Left ventricle myocardium inferior (tissue), 1 donor: ENCODE data around the gene DDA1. TPM values are rescaled to one million over a fixed set of nuclear protein-coding genes. Genes with fewer than 3 reads are reported as not detected.

Source experiments
- DNase-seq: peaks from one replicate; pipeline ENCODE4 v3.0.0-alpha.2; 2020
- H3K27ac ChIP-seq: fragments of 200-600 bp; replicated peaks from 2 replicates; pipeline ENCODE4 v1.8.0; 2021
- H3K27me3 ChIP-seq: fragments of 200-600 bp; 2 replicates; pipeline ENCODE4 v1.8.0; 2021; ENCODE audit warnings: low read depth
- H3K36me3 ChIP-seq: fragments of 200-600 bp; 2 replicates; pipeline ENCODE4 v1.8.0; 2021
- H3K4me1 ChIP-seq: fragments of 200-600 bp; 2 replicates; pipeline ENCODE4 v1.8.0; 2021
- H3K4me3 ChIP-seq: fragments of 200-600 bp; 2 replicates; pipeline ENCODE4 v1.8.0; 2021; ENCODE audit warnings: mild to moderate bottlenecking, moderate library complexity
- H3K9me3 ChIP-seq: fragments of 200-600 bp; replicated peaks from 2 replicates; pipeline ENCODE4 v1.8.0; 2021
- intact Hi-C: fragments of 100-400 bp; cut with micrococcal nuclease; formaldehyde crosslinking; loops from one replicate; pipeline ENCODE4 v1.11.0; 2022
- total RNA-seq: library from RNA; stranded (reverse); fragmentation: NEBNext Ultra II Directional; extraction: Animal tissue kit (Norgen Biotek cat#: 25700); gene quantifications from one replicate; pipeline ENCODE4 v1.2.1, GENCODE V29; 2021
- TF ChIP-seq, protein P1 (sequence below): fragments of 200-600 bp; IDR thresholded peaks from 2 replicates; pipeline ENCODE4 v1.8.0; 2021; ENCODE audit warnings: antibody characterized with exemption, mild to moderate bottlenecking, borderline replicate concordance
- donor health status: DM: no; HTN: yes; CAD: no; lungs with severe emphysema.

The DDA1 gene
- total RNA-seq, 1 donor from 2014 or later = 35.7 TPM

DNA sequence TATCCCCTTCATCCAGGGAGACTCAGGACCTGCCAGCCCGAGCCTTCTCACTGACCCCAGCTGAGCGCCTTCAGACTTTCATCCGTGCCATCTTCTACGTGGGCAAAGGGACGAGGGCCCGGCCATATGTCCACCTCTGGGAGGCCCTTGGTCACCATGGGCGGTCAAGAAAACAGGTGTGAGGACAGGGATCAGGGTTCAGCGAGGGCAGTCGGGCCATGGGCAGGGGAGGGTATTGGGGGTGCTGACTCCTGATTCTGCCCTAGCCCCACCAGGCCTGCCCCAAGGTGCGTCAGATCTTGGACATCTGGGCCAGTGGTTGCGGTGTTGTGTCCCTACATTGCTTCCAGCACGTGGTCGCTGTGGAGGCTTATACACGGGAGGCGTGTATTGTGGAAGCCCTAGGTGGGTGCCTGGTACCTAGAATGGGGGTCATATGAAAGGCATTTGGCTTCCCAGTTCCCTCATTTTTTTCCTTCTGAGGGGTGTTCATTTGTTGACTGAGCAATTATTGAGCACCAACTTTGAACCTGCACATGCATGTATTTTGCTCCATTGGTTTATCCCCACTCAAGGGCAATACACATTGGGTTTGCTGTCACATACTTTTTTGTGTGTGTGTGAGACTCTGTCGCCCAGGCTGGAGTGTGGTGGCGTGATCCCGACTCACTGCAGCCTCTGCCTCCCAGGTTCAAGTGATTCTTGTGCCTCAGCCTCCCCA, 23.8 kb upstream of the DDA1 start:
- no peak overlapping the region for H3K27ac ChIP-seq
- TF ChIP-seq, protein P1, sequence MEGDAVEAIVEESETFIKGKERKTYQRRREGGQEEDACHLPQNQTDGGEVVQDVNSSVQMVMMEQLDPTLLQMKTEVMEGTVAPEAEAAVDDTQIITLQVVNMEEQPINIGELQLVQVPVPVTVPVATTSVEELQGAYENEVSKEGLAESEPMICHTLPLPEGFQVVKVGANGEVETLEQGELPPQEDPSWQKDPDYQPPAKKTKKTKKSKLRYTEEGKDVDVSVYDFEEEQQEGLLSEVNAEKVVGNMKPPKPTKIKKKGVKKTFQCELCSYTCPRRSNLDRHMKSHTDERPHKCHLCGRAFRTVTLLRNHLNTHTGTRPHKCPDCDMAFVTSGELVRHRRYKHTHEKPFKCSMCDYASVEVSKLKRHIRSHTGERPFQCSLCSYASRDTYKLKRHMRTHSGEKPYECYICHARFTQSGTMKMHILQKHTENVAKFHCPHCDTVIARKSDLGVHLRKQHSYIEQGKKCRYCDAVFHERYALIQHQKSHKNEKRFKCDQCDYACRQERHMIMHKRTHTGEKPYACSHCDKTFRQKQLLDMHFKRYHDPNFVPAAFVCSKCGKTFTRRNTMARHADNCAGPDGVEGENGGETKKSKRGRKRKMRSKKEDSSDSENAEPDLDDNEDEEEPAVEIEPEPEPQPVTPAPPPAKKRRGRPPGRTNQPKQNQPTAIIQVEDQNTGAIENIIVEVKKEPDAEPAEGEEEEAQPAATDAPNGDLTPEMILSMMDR = no peak
- H3K4me3 ChIP-seq = no peak overlapping the region
- H3K36me3 ChIP-seq = no peaks in the 10 kb centered on the region
- peaks cover 31% of the 10 kb centered on the region for H3K27me3 ChIP-seq
- no peaks in the 10 kb centered on the region for H3K9me3 ChIP-seq
- DNase-seq = no peak
- peaks cover 24% of the 10 kb centered on the region for H3K4me1 ChIP-seq
- intact Hi-C loops = no loop called here

DNA sequence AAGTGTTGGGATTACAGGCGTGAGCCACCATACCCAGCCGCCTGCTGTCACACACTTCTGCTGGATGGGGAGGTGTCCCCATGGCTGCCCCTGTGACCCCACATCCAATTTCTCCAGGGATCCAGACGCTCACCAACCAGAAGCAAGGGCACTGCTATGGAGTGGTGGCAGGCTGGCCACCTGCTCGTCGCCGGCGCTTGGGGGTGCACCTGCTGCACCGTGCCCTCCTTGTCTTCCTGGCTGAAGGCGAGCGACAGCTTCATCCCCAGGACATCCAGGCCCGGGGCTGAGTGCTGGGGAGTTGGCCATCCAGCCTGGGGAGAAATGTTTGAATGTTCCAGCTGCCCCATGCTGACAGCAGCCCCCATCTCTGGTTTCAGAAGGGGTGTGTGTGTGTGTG, 23.1 kb upstream of the DDA1 start:
- no peak for DNase-seq
- H3K9me3 ChIP-seq = no peaks in the 10 kb centered on the region
- H3K27me3 ChIP-seq = peaks cover 25% of the 10 kb centered on the region
- TF ChIP-seq, protein P1 = no peak
- no peak overlapping the region for H3K4me3 ChIP-seq
- H3K4me1 ChIP-seq = peaks cover 22% of the 10 kb centered on the region
- no peaks in the 10 kb centered on the region for H3K36me3 ChIP-seq
- intact Hi-C loops = no loop called here
- H3K27ac ChIP-seq = no peak overlapping the region

DNA sequence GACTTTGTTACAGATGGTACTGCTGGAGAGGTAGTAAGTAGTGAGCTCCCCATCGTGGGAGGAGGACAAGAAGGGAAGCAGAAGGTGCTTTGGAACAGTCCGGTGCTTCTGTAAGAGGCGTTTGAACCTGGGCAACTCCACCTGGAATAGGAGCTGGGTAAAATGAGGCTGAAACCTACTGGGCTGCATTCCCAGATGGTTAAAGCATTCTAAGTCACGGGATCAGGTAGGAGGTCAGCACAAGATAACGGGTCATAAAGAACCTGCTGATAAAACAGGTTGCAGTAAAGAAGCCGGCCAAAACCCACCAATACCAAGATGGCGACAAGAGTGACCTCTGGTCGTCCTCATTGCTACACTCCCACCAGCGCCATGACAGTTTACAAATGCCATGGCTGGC, 22.6 kb upstream of the DDA1 start:
- Histone ChIP-seq H3K36me3 (no peaks in the 10 kb centered on the region), H3K27me3 (peaks cover 20% of the 10 kb centered on the region), H3K27ac (no peak overlapping the region), H3K9me3 (no peaks in the 10 kb centered on the region), H3K4me1 (peaks cover 17% of the 10 kb centered on the region), H3K4me3 (no peak overlapping the region)
- intact Hi-C loops = no loop called here
- DNase-seq = no peak
- TF ChIP-seq, protein P1 = no peak

DNA sequence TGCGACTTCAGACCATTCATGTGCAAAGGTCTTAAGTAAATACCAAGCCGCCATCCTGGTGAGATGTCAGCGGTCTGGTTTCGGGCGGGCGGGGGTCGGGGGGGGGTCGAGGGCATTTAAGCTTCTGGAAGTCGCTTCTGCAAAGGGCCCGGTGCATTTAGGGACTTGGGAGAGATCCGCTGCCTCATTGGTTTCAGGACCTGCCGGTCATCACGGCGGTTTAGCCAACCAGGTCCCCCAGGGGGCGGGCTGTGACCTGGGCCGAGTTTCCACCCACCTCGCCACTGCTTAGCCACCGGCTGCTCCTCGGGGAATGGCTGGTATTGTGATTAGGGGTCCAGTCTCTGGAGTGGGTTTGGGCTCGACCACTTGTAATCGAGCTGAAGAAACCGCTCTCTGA, 19.9 kb upstream of the DDA1 start:
- H3K4me3 ChIP-seq = peak overlapping the region; percentile 39
- TF ChIP-seq, protein P1 = no peak
- peaks cover 14% of the 10 kb centered on the region for H3K4me1 ChIP-seq
- H3K27me3 ChIP-seq = no peaks in the 10 kb centered on the region
- H3K36me3 ChIP-seq = no peaks in the 10 kb centered on the region
- intact Hi-C loops = no loop called here
- H3K9me3 ChIP-seq = no peaks in the 10 kb centered on the region
- H3K27ac ChIP-seq = no peak overlapping the region
- DNase-seq = peak; percentile 80

DNA sequence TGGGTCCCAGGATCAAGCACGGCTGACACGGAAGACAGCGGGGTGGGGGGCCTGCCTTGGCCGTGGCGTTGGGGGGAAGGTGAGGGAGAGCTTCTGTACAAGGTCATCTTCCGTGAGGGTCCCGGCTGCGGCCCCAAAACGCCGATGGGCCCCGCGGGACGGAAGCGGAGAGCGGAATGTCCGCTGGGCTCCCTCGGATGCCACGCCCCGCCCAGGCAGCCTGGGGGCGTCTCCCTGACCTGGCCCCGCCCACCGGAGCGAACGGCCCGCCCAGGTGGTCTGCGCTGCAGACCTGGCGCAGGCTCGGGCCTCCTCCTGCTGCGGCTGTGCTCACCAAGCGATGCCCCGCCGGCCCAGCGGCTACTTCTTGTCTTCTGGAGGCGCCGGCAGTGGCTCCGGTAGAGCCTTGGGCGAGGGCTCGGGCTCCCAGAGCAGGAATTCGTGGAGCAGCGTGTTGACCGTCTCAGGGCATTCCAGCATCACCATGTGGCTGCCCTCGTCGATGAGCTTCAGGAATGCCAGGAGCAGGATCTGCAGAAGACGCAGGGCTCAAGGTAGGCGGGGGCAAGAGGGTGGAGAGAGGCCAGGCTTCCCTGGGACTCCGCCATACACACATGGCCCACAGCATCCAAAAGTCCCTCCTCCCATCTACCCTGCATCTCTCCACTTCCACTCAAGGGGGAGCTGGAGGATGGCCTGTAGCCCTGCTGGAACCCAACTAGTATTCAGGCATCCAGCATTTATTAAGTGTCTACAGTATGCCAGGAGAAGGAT, 16.9 kb upstream of the DDA1 start:
- intact Hi-C loops = loop anchor here (10.0 kb wide), 1 partner anchor 92 kb away; no protein-coding TSS in a partner anchor

More for the DNA sequence above, 16.9 kb upstream of the DDA1 start:
- Histone ChIP-seq H3K9me3 (no peaks in the 10 kb centered on the region), H3K27ac (peak overlapping the region; percentile 68), H3K4me3 (peak overlapping the region; percentile 70), H3K36me3 (peaks cover 12% of the 10 kb centered on the region), H3K4me1 (peaks cover 14% of the 10 kb centered on the region), H3K27me3 (no peaks in the 10 kb centered on the region)
- DNase-seq = peak; percentile 66
- TF ChIP-seq, protein P1 = peak; percentile 78
